ENCODE measurements around the gene GAL3ST1.

GAL3ST1 gene

DNA sequence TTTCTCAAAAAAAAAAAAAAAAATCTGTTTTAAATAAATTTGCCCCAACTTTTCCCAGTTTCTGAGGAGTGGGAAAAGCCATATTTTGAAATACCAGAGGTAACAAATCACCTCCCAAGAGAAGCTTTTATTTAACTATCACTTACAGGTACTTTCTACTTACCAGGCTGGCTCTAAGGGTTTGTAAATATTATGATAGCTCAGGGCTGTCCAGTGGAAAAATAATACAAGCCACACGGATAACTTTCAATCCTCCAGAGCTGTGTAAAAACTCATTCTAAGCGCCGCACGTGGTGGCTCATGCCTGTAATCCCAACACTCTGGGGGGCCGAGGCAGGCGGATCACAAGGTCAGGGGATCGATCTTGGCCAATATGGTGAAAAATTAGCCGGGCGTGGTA lies 63.4 kb downstream of the GAL3ST1 start:
- H3K36me3 ChIP-seq (ENCODE audit: control insufficient read depth, insufficient read depth, low read length) = no peaks in the 10 kb centered on the region
- no peaks in the 10 kb centered on the region for H3K4me1 ChIP-seq
- H3K9me3 ChIP-seq (ENCODE audit: control insufficient read depth, low read length) = no peaks in the 10 kb centered on the region
- H2AFZ ChIP-seq = no peak overlapping the region
- H3K4me3 ChIP-seq (ENCODE audit: low read depth, low read length) = no peak overlapping the region
- no peaks in the 10 kb centered on the region for H3K79me2 ChIP-seq
- no peak overlapping the region for H3K27ac ChIP-seq
- H3K9ac ChIP-seq = no peak overlapping the region
- no peak overlapping the region for H3K4me2 ChIP-seq (ENCODE audit: low read length)
- H3K27me3 ChIP-seq (ENCODE audit: control insufficient read depth, insufficient read depth, low read length) = no peaks in the 10 kb centered on the region
- TF ChIP-seq, protein P1, sequence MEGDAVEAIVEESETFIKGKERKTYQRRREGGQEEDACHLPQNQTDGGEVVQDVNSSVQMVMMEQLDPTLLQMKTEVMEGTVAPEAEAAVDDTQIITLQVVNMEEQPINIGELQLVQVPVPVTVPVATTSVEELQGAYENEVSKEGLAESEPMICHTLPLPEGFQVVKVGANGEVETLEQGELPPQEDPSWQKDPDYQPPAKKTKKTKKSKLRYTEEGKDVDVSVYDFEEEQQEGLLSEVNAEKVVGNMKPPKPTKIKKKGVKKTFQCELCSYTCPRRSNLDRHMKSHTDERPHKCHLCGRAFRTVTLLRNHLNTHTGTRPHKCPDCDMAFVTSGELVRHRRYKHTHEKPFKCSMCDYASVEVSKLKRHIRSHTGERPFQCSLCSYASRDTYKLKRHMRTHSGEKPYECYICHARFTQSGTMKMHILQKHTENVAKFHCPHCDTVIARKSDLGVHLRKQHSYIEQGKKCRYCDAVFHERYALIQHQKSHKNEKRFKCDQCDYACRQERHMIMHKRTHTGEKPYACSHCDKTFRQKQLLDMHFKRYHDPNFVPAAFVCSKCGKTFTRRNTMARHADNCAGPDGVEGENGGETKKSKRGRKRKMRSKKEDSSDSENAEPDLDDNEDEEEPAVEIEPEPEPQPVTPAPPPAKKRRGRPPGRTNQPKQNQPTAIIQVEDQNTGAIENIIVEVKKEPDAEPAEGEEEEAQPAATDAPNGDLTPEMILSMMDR (IDR thresholded peaks at IDR 0.05) = no peak

DNA sequence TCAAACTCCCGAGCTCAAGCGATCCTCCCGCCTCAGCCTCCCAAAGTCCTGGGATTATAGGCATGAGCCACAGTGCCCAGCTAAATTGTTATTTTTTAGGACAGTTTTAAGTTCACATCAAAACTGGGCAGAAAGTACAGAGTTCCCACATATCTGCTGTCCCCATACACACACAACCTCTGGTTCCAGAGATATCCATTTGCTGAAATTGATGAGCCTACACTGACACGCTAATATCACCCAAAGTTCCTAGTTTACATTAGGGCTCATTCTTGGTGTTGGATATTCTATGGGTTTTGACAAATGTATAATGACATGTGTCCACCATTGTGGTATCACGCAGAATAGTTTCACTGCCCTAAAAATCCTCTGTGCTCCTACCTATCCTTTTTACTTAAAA lies 66.2 kb downstream of the GAL3ST1 start:
- Histone ChIP-seq H3K9ac (no peak overlapping the region), H3K9me3 (ENCODE audit: control insufficient read depth, low read length) (no peaks in the 10 kb centered on the region), H3K4me3 (ENCODE audit: low read depth, low read length) (no peak overlapping the region), H3K4me1 (no peaks in the 10 kb centered on the region), H3K27me3 (ENCODE audit: control insufficient read depth, insufficient read depth, low read length) (no peaks in the 10 kb centered on the region), H3K79me2 (no peaks in the 10 kb centered on the region), H3K27ac (no peak overlapping the region), H2AFZ (no peak overlapping the region), H3K36me3 (ENCODE audit: control insufficient read depth, insufficient read depth, low read length) (no peaks in the 10 kb centered on the region), H3K4me2 (ENCODE audit: low read length) (no peak overlapping the region)
- TF ChIP-seq, protein P1 (IDR thresholded peaks at IDR 0.05) = no peak

DNA sequence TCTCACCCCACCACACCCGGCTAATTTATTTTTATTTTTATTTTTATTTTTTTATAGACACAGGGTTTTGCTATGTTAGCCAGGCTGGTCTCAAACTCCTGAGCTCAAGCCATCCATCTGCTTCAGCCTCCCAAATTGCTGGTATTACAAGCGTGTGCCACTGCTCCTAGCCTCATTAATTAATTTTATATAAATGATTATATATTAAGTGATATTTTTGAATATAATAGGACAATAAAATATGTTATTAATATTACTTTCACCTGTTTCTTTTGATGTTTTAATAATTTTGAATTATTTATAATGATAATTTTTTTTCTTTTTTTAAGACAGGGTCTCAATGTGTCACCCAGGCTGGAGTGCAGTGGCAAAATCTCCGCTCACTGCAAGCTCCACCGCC lies 66.8 kb downstream of the GAL3ST1 start:
- Histone ChIP-seq H3K4me1 (no peaks in the 10 kb centered on the region), H3K4me2 (ENCODE audit: low read length) (no peak overlapping the region), H3K27ac (no peak overlapping the region), H3K36me3 (ENCODE audit: control insufficient read depth, insufficient read depth, low read length) (no peaks in the 10 kb centered on the region), H3K4me3 (ENCODE audit: low read depth, low read length) (no peak overlapping the region), H3K9me3 (ENCODE audit: control insufficient read depth, low read length) (no peaks in the 10 kb centered on the region), H2AFZ (no peak overlapping the region), H3K79me2 (no peaks in the 10 kb centered on the region), H3K9ac (no peak overlapping the region), H3K27me3 (ENCODE audit: control insufficient read depth, insufficient read depth, low read length) (no peaks in the 10 kb centered on the region)
- TF ChIP-seq, protein P1 (IDR thresholded peaks at IDR 0.05) = no peak

DNA sequence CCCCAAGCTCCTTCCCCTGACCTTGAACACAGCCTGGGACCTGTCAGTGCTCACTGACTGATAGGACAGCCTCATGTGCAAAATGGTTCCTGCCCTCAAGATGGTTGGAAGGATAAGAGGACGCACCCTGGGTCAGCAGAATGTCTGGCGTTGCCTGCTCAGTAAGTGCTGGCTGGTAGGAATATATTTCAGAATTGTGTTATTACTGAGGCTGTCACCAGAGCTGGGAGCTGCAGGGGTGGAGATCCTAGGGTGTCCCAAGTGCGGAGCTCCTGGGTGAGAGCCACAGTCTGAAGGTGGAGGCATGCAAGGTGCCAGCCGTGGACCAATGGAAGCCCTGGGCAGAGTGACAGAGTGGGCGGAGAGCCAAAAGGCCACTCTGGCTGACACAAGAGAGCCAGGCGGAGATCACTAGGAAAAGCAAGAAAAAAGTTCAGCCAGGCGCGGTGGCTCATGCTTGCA lies 67.9 kb downstream of the GAL3ST1 start:
- H3K9me3 ChIP-seq (ENCODE audit: control insufficient read depth, low read length) = no peaks in the 10 kb centered on the region
- no peak overlapping the region for H3K4me3 ChIP-seq (ENCODE audit: low read depth, low read length)
- peak overlapping the region; percentile 21 for H3K4me2 ChIP-seq (ENCODE audit: low read length)
- TF ChIP-seq, protein P1 (IDR thresholded peaks at IDR 0.05) = no peak
- H3K79me2 ChIP-seq = no peaks in the 10 kb centered on the region
- H3K27ac ChIP-seq = peak overlapping the region; percentile 36
- no peak overlapping the region for H3K9ac ChIP-seq
- no peaks in the 10 kb centered on the region for H3K36me3 ChIP-seq (ENCODE audit: control insufficient read depth, insufficient read depth, low read length)
- H2AFZ ChIP-seq = peak overlapping the region; percentile 58
- no peaks in the 10 kb centered on the region for H3K27me3 ChIP-seq (ENCODE audit: control insufficient read depth, insufficient read depth, low read length)
- no peaks in the 10 kb centered on the region for H3K4me1 ChIP-seq

Data from parathyroid adenoma (tissue), 2 donors.